Thoracic aorta endothelial cell (primary cell): ENCODE results near the gene WFDC11. TPM values are rescaled to one million over a fixed set of nuclear protein-coding genes. Genes with fewer than 3 reads are reported as not detected.

Experiments
- small RNA-seq: library from RNA; depleted of rRNA; stranded (forward); fragments of <200 nt; gene quantifications from one replicate; pipeline ENCODE3, GENCODE V24; 2012
- total RNA-seq: library from RNA; depleted of rRNA; stranded (reverse); fragments of >200 nt; gene quantifications from 2 replicates; pipeline ENCODE4 v1.2.3, GENCODE V29; 2012

Gene WFDC11
- total RNA-seq, result not detected in 2 replicates

GRCh38 chr20:45670139-45670538 lies at the start of gene WFDC11:
TSS of gene WFDC11 (minus strand) at chr20:45670239. CDS start at chr20:45650600, 19,639 bp downstream.

GRCh38 chr20:45704969-45705637 lies 35.1 kb upstream of the WFDC11 start, which contains the start of gene WFDC10B:
TSS of gene WFDC10B (minus strand) at chr20:45705019. CDS start at chr20:45685992, 19,027 bp downstream.

GRCh38 chr20:45701873-45702272 lies 31.8 kb upstream of the WFDC11 start, which contains the start of gene WFDC13:
TSS of gene WFDC13 (plus strand) at chr20:45702038. CDS start at chr20:45702124, 86 bp downstream.

GRCh38 chr20:45631184-45631583 lies 38.9 kb downstream of the WFDC11 start, which contains the start of gene WFDC9:
TSS of gene WFDC9 (minus strand) at chr20:45631284. CDS start at chr20:45610181, 21,103 bp downstream.

GRCh38 chr20:45629496-45630100 lies 40.4 kb downstream of the WFDC11 start, which contains the start of gene WFDC10A:
TSS of gene WFDC10A (plus strand) at chr20:45629739. CDS start at chr20:45629814, 75 bp downstream.

Small RNA genes within 50 kb of the gene (small RNA-seq; reads per million reads assigned to genes)
- 0.42 reads per million for gene MIR3617

Other genes with a start within 250 kb of the WFDC11 start
- not detected in 2 replicates for gene WFDC2, start 200.5 kb downstream of the WFDC11 start, total RNA-seq
- gene SPINT3, start 154.6 kb downstream of the WFDC11 start, total RNA-seq, result not detected in 2 replicates
- not detected in 2 replicates for gene WFDC6, start 130.8 kb downstream of the WFDC11 start, total RNA-seq
- gene EPPIN, start 122.8 kb downstream of the WFDC11 start, total RNA-seq, result not detected in 2 replicates
- not detected in 2 replicates for gene WFDC8, start 91.0 kb downstream of the WFDC11 start, total RNA-seq
- gene WFDC10A, start 40.5 kb downstream of the WFDC11 start, total RNA-seq, result not detected in 2 replicates
- gene WFDC9, start 39.0 kb downstream of the WFDC11 start, total RNA-seq, result not detected in 2 replicates
- gene WFDC13, start 31.8 kb upstream of the WFDC11 start, total RNA-seq, result not detected in 2 replicates
- gene WFDC10B, start 34.8 kb upstream of the WFDC11 start, total RNA-seq, result not detected in 2 replicates
- gene SPINT4, start 52.1 kb upstream of the WFDC11 start, total RNA-seq, result not detected in 2 replicates
- 0.13 TPM in 1 of 2 replicates, not detected in the other for gene WFDC3, start 121.6 kb upstream of the WFDC11 start, total RNA-seq
- gene DNTTIP1, start 121.7 kb upstream of the WFDC11 start, total RNA-seq, result 18.8 and 22.7 TPM in 2 replicates
- 34.0 and 61.5 TPM in 2 replicates for gene UBE2C, start 142.4 kb upstream of the WFDC11 start, total RNA-seq
- not detected in 2 replicates for gene TNNC2, start 157.1 kb upstream of the WFDC11 start, total RNA-seq
- 19.8 and 22.3 TPM in 2 replicates for gene SNX21, start 163.6 kb upstream of the WFDC11 start, total RNA-seq
- gene ACOT8, start 187.2 kb upstream of the WFDC11 start, total RNA-seq, result 16.8 and 24.0 TPM in 2 replicates
- 4.8 and 5.4 TPM in 2 replicates for gene ZSWIM3, start 187.4 kb upstream of the WFDC11 start, total RNA-seq
- 9.3 and 10.4 TPM in 2 replicates for gene ZSWIM1, start 211.0 kb upstream of the WFDC11 start, total RNA-seq
- gene SPATA25, start 217.4 kb upstream of the WFDC11 start, total RNA-seq, result 0.79 and 1.2 TPM in 2 replicates
- 2.0 and 3.3 TPM in 2 replicates for gene NEURL2, start 221.0 kb upstream of the WFDC11 start, total RNA-seq
- gene CTSA, start 221.1 kb upstream of the WFDC11 start, total RNA-seq, result 55.5 and 55.7 TPM in 2 replicates
- gene PLTP, start 241.9 kb upstream of the WFDC11 start, total RNA-seq, result 13.4 and 17.0 TPM in 2 replicates